Measurements from ENCODE around the gene NR0B2. TPM values are rescaled to one million over a fixed set of nuclear protein-coding genes. Genes with fewer than 3 reads are reported as not detected.
A peak's percentile ranks its signal among the peaks of the same experiment; 100 is the strongest.

The NR0B2 gene
- total and polyA plus RNA-seq, 2 of the 13 experiments (the other 11 are each of a cell fraction or from before 2014, with no cell fraction given): 72.5 to 133 TPM

DNA sequence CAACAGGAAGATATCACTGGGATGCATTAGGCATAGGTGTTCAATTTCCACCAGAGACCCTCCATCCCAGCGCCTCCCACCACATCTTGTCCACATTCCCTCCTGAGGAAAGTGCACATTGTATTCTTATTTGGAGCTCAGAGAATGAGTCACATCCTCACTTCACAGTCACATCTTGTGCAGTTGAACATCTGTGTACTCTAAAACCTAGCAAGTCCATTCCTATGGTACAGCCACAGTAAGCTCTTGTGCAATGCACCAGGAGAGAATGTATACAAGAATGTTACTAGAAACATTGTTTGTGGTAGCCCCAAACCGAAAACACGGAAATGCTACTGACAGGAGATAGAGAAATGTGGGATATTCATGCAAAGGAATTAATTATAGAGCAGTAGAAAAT lies 48.1 kb upstream of the NR0B2 start (continued):
- TF ChIP-seq DZIP1 (CRISPR knock-in tag; IDR thresholded peaks at IDR 0.05) (no peak), ZNF333 (CRISPR knock-in tag; IDR thresholded peaks at IDR 0.05; ENCODE audit: borderline replicate concordance) (no peak), PRMT3 (CRISPR knock-in tag; IDR thresholded peaks at IDR 0.05; ENCODE audit: borderline replicate concordance, low read depth) (no peak), HNRNPUL1 (IDR thresholded peaks at IDR 0.05; ENCODE audit: low read depth, low read length) (no peak), ZNF773 (CRISPR knock-in tag; IDR thresholded peaks at IDR 0.05; ENCODE audit: borderline replicate concordance) (no peak), ZNF768 (CRISPR knock-in tag; IDR thresholded peaks at IDR 0.05) (no peak), ZNF816 (CRISPR knock-in tag; IDR thresholded peaks at IDR 0.05; ENCODE audit: borderline replicate concordance) (peak; percentile 31; the same call in 1 of the 2 replicates), CCAR2 (optimal IDR thresholded peaks at IDR 0.05; ENCODE audit: low read depth, low read length) (no peak), EP300 (IDR thresholded peaks at IDR 0.05; ENCODE audit: low read depth in 2 of 2, low read length in 2 of 2) (peak in 1 of 2 experiments; percentile 71; a peak in 1 of 4 replicates), EP300 (CRISPR knock-in tag; IDR thresholded peaks at IDR 0.05; ENCODE audit: borderline replicate concordance) (peak; percentile 23; the same call in 1 of the 2 replicates), ZNF33A (CRISPR knock-in tag; IDR thresholded peaks at IDR 0.05; ENCODE audit: borderline replicate concordance) (no peak)
- TF ChIP-seq, protein P1, sequence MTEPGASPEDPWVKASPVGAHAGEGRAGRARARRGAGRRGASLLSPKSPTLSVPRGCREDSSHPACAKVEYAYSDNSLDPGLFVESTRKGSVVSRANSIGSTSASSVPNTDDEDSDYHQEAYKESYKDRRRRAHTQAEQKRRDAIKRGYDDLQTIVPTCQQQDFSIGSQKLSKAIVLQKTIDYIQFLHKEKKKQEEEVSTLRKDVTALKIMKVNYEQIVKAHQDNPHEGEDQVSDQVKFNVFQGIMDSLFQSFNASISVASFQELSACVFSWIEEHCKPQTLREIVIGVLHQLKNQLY (CRISPR knock-in tag; IDR thresholded peaks at IDR 0.05): peak; percentile 31; the same call in 1 of the 2 replicates

All from HepG2 (cell line).